H9 (cell line): ENCODE results near the gene UBL5. TPM values are rescaled to one million over a fixed set of nuclear protein-coding genes. Genes with fewer than 3 reads are reported as not detected.
A peak's percentile ranks its signal among the peaks of the same experiment; 100 is the strongest.

Experiments used
- DNase-seq: peaks from one replicate; pipeline ENCODE4 v3.0.0-alpha.2; 2017
- H2AFZ ChIP-seq: one replicate; pipeline ENCODE4 v1.6.1; 2013; ENCODE audit warnings: mild to moderate bottlenecking, low read length, control low read depth, moderate library complexity
- H2AK5ac ChIP-seq: 2 replicates; pipeline ENCODE4 v1.6.1; 2013; ENCODE audit warnings: low read length, control low read depth, mixed read lengths; ENCODE audit not compliant: insufficient read length
- H2BK120ac ChIP-seq: one replicate; pipeline ENCODE4 v1.6.1; 2013; ENCODE audit warnings: low read depth, mild to moderate bottlenecking, low read length, control low read depth, inconsistent platforms; ENCODE audit not compliant: poor library complexity, severe bottlenecking
- H2BK12ac ChIP-seq: 2 replicates; pipeline ENCODE4 v1.6.1; 2013; ENCODE audit warnings: low read length, control low read depth, mixed read lengths, low read depth; ENCODE audit not compliant: insufficient read length
- H2BK15ac ChIP-seq: 2 replicates; pipeline ENCODE4 v1.6.1; 2013; ENCODE audit warnings: low read depth, low read length, control low read depth
- H2BK20ac ChIP-seq: one replicate; pipeline ENCODE4 v1.6.1; 2013; ENCODE audit warnings: low read depth, mild to moderate bottlenecking, low read length, control low read depth, inconsistent platforms; ENCODE audit not compliant: poor library complexity, severe bottlenecking
- H2BK5ac ChIP-seq: 2 replicates; pipeline ENCODE4 v1.6.1; 2013; ENCODE audit warnings: low read length, control low read depth, mixed read lengths; ENCODE audit not compliant: insufficient read length
- H3K14ac ChIP-seq: 2 replicates; pipeline ENCODE4 v1.6.1; 2013; ENCODE audit warnings: low read length, control low read depth; ENCODE audit not compliant: insufficient read depth
- H3K18ac ChIP-seq: 2 replicates; pipeline ENCODE4 v1.6.1; 2013; ENCODE audit warnings: low read depth, mild to moderate bottlenecking, mixed read lengths, low read length, control low read depth; ENCODE audit not compliant: insufficient read length
- H3K23ac ChIP-seq: 2 replicates; pipeline ENCODE4 v1.6.1; 2013; ENCODE audit warnings: low read length, control low read depth, mixed read lengths, low read depth; ENCODE audit not compliant: insufficient read length
- H3K23me2 ChIP-seq: 2 replicates; pipeline ENCODE4 v1.6.1; 2013; ENCODE audit warnings: low read depth, mild to moderate bottlenecking, mixed read lengths, low read length, control low read depth; ENCODE audit not compliant: insufficient read length, poor library complexity, severe bottlenecking
- H3K27ac ChIP-seq: 2 replicates; pipeline ENCODE4 v1.5.1; 2013; ENCODE audit warnings: low read length, control low read depth, mixed read lengths, low read depth; ENCODE audit not compliant: insufficient read length
- H3K27me3 ChIP-seq: 2 replicates; pipeline ENCODE4 v1.6.1; 2013; ENCODE audit warnings: low read length, control low read depth, inconsistent platforms; ENCODE audit not compliant: insufficient read depth
- H3K4ac ChIP-seq: 2 replicates; pipeline ENCODE4 v1.6.1; 2013; ENCODE audit warnings: low read depth, mild to moderate bottlenecking, control low read depth, inconsistent platforms, low read length, moderate library complexity
- H3K4me1 ChIP-seq: 2 replicates; pipeline ENCODE4 v1.6.1; 2013; ENCODE audit warnings: low read length, control low read depth, inconsistent platforms; ENCODE audit not compliant: insufficient read depth
- H3K4me2 ChIP-seq: 2 replicates; pipeline ENCODE4 v1.6.1; 2013; ENCODE audit warnings: low read length, control low read depth, mixed read lengths; ENCODE audit not compliant: insufficient read length, insufficient read depth
- H3K56ac ChIP-seq: 2 replicates; pipeline ENCODE4 v1.6.1; 2013; ENCODE audit warnings: low read depth, mild to moderate bottlenecking, mixed read lengths, low read length, control low read depth; ENCODE audit not compliant: insufficient read length
- H3K79me1 ChIP-seq: 2 replicates; pipeline ENCODE4 v1.6.1; 2013; ENCODE audit warnings: low read depth, mild to moderate bottlenecking, moderate library complexity, low read length, control low read depth, inconsistent platforms; ENCODE audit not compliant: insufficient read depth, poor library complexity, severe bottlenecking
- H3K79me2 ChIP-seq: 2 replicates; pipeline ENCODE4 v1.6.1; 2013; ENCODE audit warnings: low read length, control low read depth, inconsistent platforms; ENCODE audit not compliant: insufficient read depth
- H3K9ac ChIP-seq: 2 replicates; pipeline ENCODE4 v1.6.1; 2013; ENCODE audit warnings: low read length, control low read depth, mixed read lengths; ENCODE audit not compliant: insufficient read length; ENCODE audit errors: extremely low read depth
- H3K9me3 ChIP-seq: one replicate; pipeline ENCODE4 v1.6.1; 2013; ENCODE audit warnings: low read depth, low read length, inconsistent platforms; ENCODE audit not compliant: control insufficient read depth
- H3T11ph ChIP-seq: one replicate; pipeline ENCODE4 v1.6.1; 2013; ENCODE audit warnings: mild to moderate bottlenecking, low read length, control low read depth, inconsistent platforms
- H4K20me1 ChIP-seq: one replicate; pipeline ENCODE4 v1.6.1; 2013; ENCODE audit not compliant: control insufficient read depth, insufficient read length, insufficient read depth
- H4K5ac ChIP-seq: 2 replicates; pipeline ENCODE4 v1.6.1; 2013; ENCODE audit warnings: low read depth, mild to moderate bottlenecking, mixed read lengths, low read length, control low read depth; ENCODE audit not compliant: insufficient read length
- H4K8ac ChIP-seq: replicated peaks from 2 replicates; pipeline ENCODE4 v1.6.1; 2013; ENCODE audit warnings: low read length, control low read depth, mixed read lengths, low read depth; ENCODE audit not compliant: insufficient read length
- H4K91ac ChIP-seq: 2 replicates; pipeline ENCODE4 v1.6.1; 2013; ENCODE audit warnings: low read depth, mild to moderate bottlenecking, moderate library complexity, mixed read lengths, low read length, control low read depth; ENCODE audit not compliant: insufficient read length
- H3K27ac Mint-ChIP-seq, 3 experiments: 2 replicates in 2 of 3; 3 replicates in 1 of 3; pipeline ENCODE4 v1.8.0; 2020 to 2021; ENCODE audit warnings: mixed read lengths in 3 of 3, mild to moderate bottlenecking in 1 of 3, moderate library complexity in 1 of 3
- H3K27me3 Mint-ChIP-seq: 2 replicates; pipeline ENCODE4 v1.8.0; 2021; ENCODE audit warnings: low read depth, mild to moderate bottlenecking, moderate library complexity, mixed read lengths
- H3K36me3 Mint-ChIP-seq, 3 experiments: 2 replicates in 2 of 3; 3 replicates in 1 of 3; pipeline ENCODE4 v1.8.0; 2020 to 2021; ENCODE audit warnings: low read depth in 3 of 3, mixed read lengths in 3 of 3; ENCODE audit not compliant: insufficient read depth in 1 of 3
- H3K4me1 Mint-ChIP-seq, 2 experiments: 2 replicates each; pipeline ENCODE4 v1.8.0; 2020; ENCODE audit warnings: mixed read lengths in 2 of 2
- H3K4me3 Mint-ChIP-seq, 2 experiments: 2 replicates in 1 of 2; 3 replicates in 1 of 2; pipeline ENCODE4 v1.8.0; 2020 to 2021; ENCODE audit warnings: mild to moderate bottlenecking in 2 of 2, mixed read lengths in 2 of 2, moderate library complexity in 1 of 2
- H3K9me3 Mint-ChIP-seq, 2 experiments: 2 replicates in 1 of 2; 3 replicates in 1 of 2; pipeline ENCODE4 v1.8.0; 2020; ENCODE audit warnings: mild to moderate bottlenecking in 2 of 2, mixed read lengths in 2 of 2, moderate library complexity in 1 of 2
- CTCF ChIP-seq: fragments of 200-600 bp; sonication (generic); conservative IDR thresholded peaks from 3 replicates; pipeline ENCODE4 v1.8.0; 2021; ENCODE audit warnings: antibody characterized with exemption, mild to moderate bottlenecking
- WGBS: extraction: QIAGEN DNeasy Blood & Tissue Kit; methylation state at CpG from one replicate; pipeline ENCODE4 v1.1.7; 2013; ENCODE audit warnings: missing lambda C conversion rate, low lambda C conversion rate, mixed read lengths; ENCODE audit not compliant: insufficient read length; ENCODE audit errors: extremely low coverage; 5-methylcytosine and 5-hydroxymethylcytosine counted together
- total RNA-seq: library from RNA; stranded (reverse); gene quantifications from 2 replicates; pipeline ENCODE4 v1.2.1, GENCODE V29; 2021

Gene UBL5
- total RNA-seq, 1 experiment from 2014 or later, result 393 TPM

- DNase-seq, result no peak
- H3K4me3 Mint-ChIP-seq, result no peak overlapping the region
Observed at GRCh38 chr19:9838324-9838723, 10.6 kb downstream of the UBL5 start.

More at GRCh38 chr19:9838324-9838723, 10.6 kb downstream of the UBL5 start:
- no peak overlapping the region for H2BK20ac ChIP-seq
- no peaks in the 10 kb centered on the region for H3K27me3 Mint-ChIP-seq
- H3K9ac ChIP-seq, result no peak overlapping the region
- no peaks in the 10 kb centered on the region for H3K27me3 ChIP-seq
- no peak overlapping the region for H4K5ac ChIP-seq
- no peak overlapping the region for H2BK15ac ChIP-seq
- H2BK5ac ChIP-seq, result no peak overlapping the region
- H3K4me2 ChIP-seq, result no peak overlapping the region
- no peak overlapping the region for H3K14ac ChIP-seq
- peaks cover 4% of the 10 kb centered on the region for H3K79me1 ChIP-seq
- no peak overlapping the region for H2BK12ac ChIP-seq
- peaks cover 8 to 14% of the 10 kb centered on the region in 2 experiments for H3K4me1 Mint-ChIP-seq
- no peak overlapping the region for H3K56ac ChIP-seq
- H3K27ac Mint-ChIP-seq, result peak overlapping the region in 1 of 3 experiments; percentile 22; a peak in 1 of 7 replicates
- no peak overlapping the region for H3K23ac ChIP-seq
- H3K36me3 Mint-ChIP-seq, result peaks cover 26 to 44% (median 37%) of the 10 kb centered on the region in 3 experiments
- H3T11ph ChIP-seq, result no peak overlapping the region
- no peaks in the 10 kb centered on the region for H3K4me1 ChIP-seq
- no peaks in the 10 kb centered on the region for H3K23me2 ChIP-seq
- no peaks in the 10 kb centered on the region for H3K9me3 ChIP-seq
- H4K91ac ChIP-seq, result no peak overlapping the region
- no peak overlapping the region for H2AK5ac ChIP-seq
- WGBS, result no CpG with 5 or more reads among the region's 15 CpGs
- H3K4ac ChIP-seq, result no peak overlapping the region
- no peak overlapping the region for H3K27ac ChIP-seq
- H3K9me3 Mint-ChIP-seq, result no peaks in the 10 kb centered on the region; a peak in 1 of 5 replicates
- H4K20me1 ChIP-seq, result no peaks in the 10 kb centered on the region
- TF ChIP-seq CTCF, result no peak
- no peak overlapping the region for H4K8ac ChIP-seq
- H2BK120ac ChIP-seq, result no peak overlapping the region
- H3K18ac ChIP-seq, result no peak overlapping the region
- H2AFZ ChIP-seq, result no peak overlapping the region
- peaks cover 1% of the 10 kb centered on the region for H3K79me2 ChIP-seq
